ENCODE measurements around the gene TWF2. TPM values are rescaled to one million over a fixed set of nuclear protein-coding genes. Genes with fewer than 3 reads are reported as not detected.
"Not testable (repeated sequence)": the region's sequence is repeated elsewhere in the genome, so short reads cannot be mapped to it uniquely, and the experiment has no call there.

TWF2 gene
- total RNA-seq, 8 experiments from 2014 or later = 19.8 to 49.3 (median 30.3) TPM

- in situ Hi-C loops (cut with MboI; ENCODE audit: low pct_unique_long_range_greater_than_20kb in 2 of 9, low sequenced_read_pairs in 9 of 9, unreplicated experiment in 9 of 9); H3K4me3 ChIP-seq; H3K27ac ChIP-seq; ATAC-seq (replicated peaks in 6 of 8): not testable (repeated sequence)
- 87 to 100% (median 97%) methylated on average over 3 to 16 of the region's 18 CpGs; no CpG with 5 or more reads in 1 of the 10 experiments for WGBS, 10 experiments
- H3K4me1 ChIP-seq (replicated peaks in 1 of 2) = peaks cover 19% of the 10 kb centered on the region in 2 donors
Observed at GRCh38 chr3:52274781-52275180, 35.8 kb upstream of the TWF2 start.

GRCh38 chr3:52272831-52273230 is 33.9 kb upstream of the TWF2 start:
- Histone ChIP-seq H3K27ac (no peak overlapping the region), H3K4me3 (no peak overlapping the region), H3K4me1 (replicated peaks in 1 of 2) (peaks cover 11 to 12% of the 10 kb centered on the region in 2 donors)
- in situ Hi-C loops (cut with MboI; ENCODE audit: low pct_unique_long_range_greater_than_20kb in 2 of 9, low sequenced_read_pairs in 9 of 9, unreplicated experiment in 9 of 9) = no loop called here
- WGBS, 10 experiments = 80 to 100% (median 85%) methylated on average over 1 to 3 of the region's 3 CpGs; no CpG with 5 or more reads in 6 of the 10 experiments
- ATAC-seq (replicated peaks in 6 of 8) = no peak

DNA sequence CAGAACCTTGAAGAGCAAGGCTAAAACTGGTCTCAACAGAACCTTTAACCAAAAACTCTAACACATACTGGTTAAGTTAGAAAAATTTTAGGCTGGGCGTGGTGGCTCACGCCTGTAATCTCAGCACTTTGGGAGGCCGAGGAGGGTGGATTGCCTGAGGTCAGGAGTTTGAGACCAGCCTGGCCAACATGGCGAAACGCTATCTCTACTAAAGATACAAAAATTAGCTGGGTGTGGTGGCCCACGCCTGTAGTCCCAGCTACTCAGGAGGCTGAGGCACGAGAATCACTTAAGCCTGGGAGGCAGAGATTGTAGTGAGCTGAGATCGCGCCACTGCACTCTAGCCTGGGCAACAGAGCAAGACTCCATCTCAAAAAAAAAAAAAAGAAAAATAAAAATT is 33.2 kb upstream of the TWF2 start:
- in situ Hi-C loops (cut with MboI; ENCODE audit: low pct_unique_long_range_greater_than_20kb in 2 of 9, low sequenced_read_pairs in 9 of 9, unreplicated experiment in 9 of 9); H3K4me3 ChIP-seq; ATAC-seq (replicated peaks in 6 of 8); H3K27ac ChIP-seq: not testable (repeated sequence)
- H3K4me1 ChIP-seq (replicated peaks in 1 of 2) = peaks cover 11 to 12% of the 10 kb centered on the region in 2 donors
- 82 to 100% (median 98%) methylated on average over 1 to 6 of the region's 9 CpGs; no CpG with 5 or more reads in 2 of the 10 experiments for WGBS, 10 experiments

- peaks cover 0 to 11% of the 10 kb centered on the region in 2 donors for H3K4me1 ChIP-seq (replicated peaks in 1 of 2)
- no peak overlapping the region for H3K4me3 ChIP-seq
- no peak overlapping the region for H3K27ac ChIP-seq
- 41 to 97% (median 90%) methylated on average over 2 to 8 of the region's 9 CpGs; no CpG with 5 or more reads in 1 of the 10 experiments for WGBS, 10 experiments
- ATAC-seq (replicated peaks in 6 of 8) = no peak
- in situ Hi-C loops (cut with MboI; ENCODE audit: low pct_unique_long_range_greater_than_20kb in 2 of 9, low sequenced_read_pairs in 9 of 9, unreplicated experiment in 9 of 9) = no loop called here
Observed at GRCh38 chr3:52270252-52270754, 31.3 kb upstream of the TWF2 start.

GRCh38 chr3:52269776-52270175 is 30.8 kb upstream of the TWF2 start:
- Histone ChIP-seq H3K4me3 (no peak overlapping the region), H3K27ac (no peak overlapping the region), H3K4me1 (replicated peaks in 1 of 2) (peaks cover 0 to 11% of the 10 kb centered on the region in 2 donors)
- WGBS, 10 experiments = 24 to 100% (median 83%) methylated on average over 1 to 3 of the region's 3 CpGs
- no peak for ATAC-seq (replicated peaks in 6 of 8)
- in situ Hi-C loops (cut with MboI; ENCODE audit: low pct_unique_long_range_greater_than_20kb in 2 of 9, low sequenced_read_pairs in 9 of 9, unreplicated experiment in 9 of 9) = no loop called here

DNA sequence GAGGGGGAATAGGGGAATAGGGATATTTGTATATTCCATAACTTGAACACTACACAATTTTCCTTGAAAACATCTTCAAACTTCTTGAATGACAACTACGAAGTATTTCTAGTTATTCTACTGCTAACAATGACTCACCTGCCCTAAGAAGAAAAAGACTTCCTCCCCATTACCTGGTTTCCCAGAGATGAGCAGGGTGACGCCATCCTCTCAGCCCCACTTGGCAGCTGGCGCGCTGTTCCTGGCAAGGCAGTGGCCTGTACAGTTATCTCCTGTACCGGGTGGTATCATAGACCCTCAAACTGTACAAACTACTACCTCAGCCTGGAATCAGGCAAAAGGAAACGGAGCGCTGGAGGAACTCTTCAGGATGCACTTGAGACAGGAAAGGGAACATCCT is 29.1 kb upstream of the TWF2 start:
- H3K27ac ChIP-seq = no peak overlapping the region
- WGBS, 10 experiments = 89 to 100% (median 97%) methylated on average over 1 to 7 of the region's 7 CpGs; no CpG with 5 or more reads in 2 of the 10 experiments
- ATAC-seq (replicated peaks in 6 of 8) = no peak

DNA sequence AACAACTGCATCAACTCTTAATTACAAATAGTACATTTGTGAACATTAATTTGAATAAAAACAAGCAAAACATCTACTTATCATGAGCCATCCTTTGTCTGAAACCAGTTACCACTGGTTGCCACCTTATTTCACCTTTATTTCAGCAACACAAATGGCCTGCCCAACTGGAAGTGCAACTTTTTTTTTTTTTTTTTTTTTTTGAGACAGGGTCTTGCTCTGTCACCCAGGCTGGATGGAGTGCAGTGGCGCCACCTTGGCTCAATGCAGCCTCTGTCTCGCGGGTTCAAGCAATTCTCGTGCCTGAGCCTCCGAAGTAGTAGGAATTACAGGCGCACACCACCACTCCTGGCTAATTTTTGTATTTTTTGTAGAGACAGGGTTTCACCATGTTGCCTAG is 26.4 kb upstream of the TWF2 start:
- Histone ChIP-seq H3K27ac (no peak overlapping the region), H3K4me3 (no peak overlapping the region), H3K4me1 (replicated peaks in 1 of 2) (no peaks in the 10 kb centered on the region)
- ATAC-seq (replicated peaks in 6 of 8) = no peak
- WGBS, 10 experiments = 88 to 100% (median 100%) methylated on average over 1 to 6 of the region's 6 CpGs; no CpG with 5 or more reads in 3 of the 10 experiments
- in situ Hi-C loops (cut with MboI; ENCODE audit: low pct_unique_long_range_greater_than_20kb in 2 of 9, low sequenced_read_pairs in 9 of 9, unreplicated experiment in 9 of 9) = no loop called here

More for the DNA sequence above, 29.1 kb upstream of the TWF2 start:
- Histone ChIP-seq H3K4me3 (no peak overlapping the region), H3K4me1 (replicated peaks in 1 of 2) (peaks cover 0 to 11% of the 10 kb centered on the region in 2 donors)
- in situ Hi-C loops (cut with MboI; ENCODE audit: low pct_unique_long_range_greater_than_20kb in 2 of 9, low sequenced_read_pairs in 9 of 9, unreplicated experiment in 9 of 9) = no loop called here

DNA sequence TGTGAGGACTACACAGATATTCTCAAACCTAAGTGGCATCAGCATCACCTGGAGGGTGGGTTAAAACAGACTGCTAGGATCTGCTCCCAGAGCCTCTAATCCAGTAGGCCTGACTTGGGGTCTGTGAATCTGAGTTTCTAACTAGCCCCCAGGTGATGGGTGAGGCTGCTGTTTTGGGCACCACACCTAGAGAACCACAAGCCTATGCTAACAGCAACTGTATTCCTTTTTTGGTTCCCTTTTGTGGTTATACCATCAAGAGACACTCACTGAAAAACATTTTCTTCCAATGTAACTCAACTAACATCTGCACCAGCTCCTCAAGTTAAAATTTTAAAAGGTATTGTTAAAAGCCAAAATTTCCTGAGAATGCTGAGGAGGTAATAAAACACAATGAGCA is 23.5 kb upstream of the TWF2 start:
- H3K4me1 ChIP-seq (replicated peaks in 1 of 2) = no peaks in the 10 kb centered on the region
- in situ Hi-C loops (cut with MboI; ENCODE audit: low pct_unique_long_range_greater_than_20kb in 2 of 9, low sequenced_read_pairs in 9 of 9, unreplicated experiment in 9 of 9) = no loop called here
- ATAC-seq (replicated peaks in 6 of 8) = no peak
- no peak overlapping the region for H3K27ac ChIP-seq
- no peak overlapping the region for H3K4me3 ChIP-seq

DNA sequence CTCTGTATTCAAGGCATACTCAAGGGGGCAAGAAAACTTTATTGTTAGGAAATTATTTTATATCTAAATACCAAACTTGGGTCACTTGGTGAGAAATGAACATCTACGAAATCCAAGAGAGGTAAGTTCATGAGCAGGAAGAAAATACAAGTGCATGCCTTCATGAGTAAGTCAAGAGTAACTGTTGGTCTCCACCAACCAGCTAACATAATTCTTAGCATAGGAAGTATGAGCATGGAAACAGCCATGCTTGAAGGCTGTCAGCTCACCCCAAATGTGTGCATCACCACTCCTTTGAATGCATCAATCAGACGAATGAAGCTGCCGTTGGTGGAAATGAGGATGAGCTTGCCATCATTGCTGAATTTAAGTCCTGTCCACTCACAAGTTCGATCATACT is 20.5 kb upstream of the TWF2 start:
- no peak overlapping the region for H3K4me3 ChIP-seq
- in situ Hi-C loops (cut with MboI; ENCODE audit: low pct_unique_long_range_greater_than_20kb in 2 of 9, low sequenced_read_pairs in 9 of 9, unreplicated experiment in 9 of 9) = no loop called here
- WGBS, 10 experiments = 71 to 100% (median 88%) methylated on average over 1 to 4 of the region's 4 CpGs; no CpG with 5 or more reads in 1 of the 10 experiments
- H3K4me1 ChIP-seq (replicated peaks in 1 of 2) = no peaks in the 10 kb centered on the region
- ATAC-seq (replicated peaks in 6 of 8) = no peak
- H3K27ac ChIP-seq = no peak overlapping the region

GRCh38 chr3:52259035-52259434 is 20.1 kb upstream of the TWF2 start:
- H3K4me1 ChIP-seq (replicated peaks in 1 of 2) = no peaks in the 10 kb centered on the region
- in situ Hi-C loops (cut with MboI; ENCODE audit: low pct_unique_long_range_greater_than_20kb in 2 of 9, low sequenced_read_pairs in 9 of 9, unreplicated experiment in 9 of 9) = no loop called here
- H3K27ac ChIP-seq = no peak overlapping the region
- ATAC-seq (replicated peaks in 6 of 8) = no peak
- no peak overlapping the region for H3K4me3 ChIP-seq
- WGBS, 10 experiments = 0 to 100% (median 71%) methylated on average over 1 of the region's 1 CpG; no CpG with 5 or more reads in 5 of the 10 experiments

- no peak for ATAC-seq (replicated peaks in 6 of 8)
- in situ Hi-C loops (cut with MboI; ENCODE audit: low pct_unique_long_range_greater_than_20kb in 2 of 9, low sequenced_read_pairs in 9 of 9, unreplicated experiment in 9 of 9) = no loop called here
- Histone ChIP-seq H3K27ac (no peak overlapping the region), H3K4me1 (replicated peaks in 1 of 2) (no peaks in the 10 kb centered on the region), H3K4me3 (no peak overlapping the region)
- WGBS, 10 experiments = 57 to 100% (median 100%) methylated on average over 1 to 4 of the region's 4 CpGs
Observed at GRCh38 chr3:52257911-52258310, 19.0 kb upstream of the TWF2 start.

DNA sequence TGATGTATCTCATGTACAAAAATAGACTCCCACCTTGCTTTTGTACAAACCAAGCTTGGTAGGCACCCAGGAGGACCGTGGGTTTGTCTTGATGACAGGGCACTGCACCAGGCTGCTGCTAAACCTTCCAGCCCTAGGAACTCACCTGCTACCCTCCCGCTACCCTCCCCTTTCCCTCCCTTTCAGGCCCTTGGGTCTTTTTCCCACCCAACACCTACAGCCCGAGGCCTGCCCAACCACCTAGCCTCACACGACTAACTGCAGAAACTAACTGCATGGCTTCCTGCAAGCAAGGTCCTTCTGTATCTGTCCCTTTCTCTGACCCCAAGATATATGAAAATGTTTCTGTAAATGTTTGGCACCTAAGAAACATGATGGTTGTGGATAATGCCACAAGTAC is 17.7 kb upstream of the TWF2 start:
- no peak overlapping the region for H3K27ac ChIP-seq
- no peak overlapping the region for H3K4me3 ChIP-seq
- ATAC-seq (replicated peaks in 6 of 8) = no peak
- in situ Hi-C loops (cut with MboI; ENCODE audit: low pct_unique_long_range_greater_than_20kb in 2 of 9, low sequenced_read_pairs in 9 of 9, unreplicated experiment in 9 of 9) = no loop called here
- no peaks in the 10 kb centered on the region for H3K4me1 ChIP-seq (replicated peaks in 1 of 2)
- WGBS, 10 experiments = no CpG with 5 or more reads among the region's 4 CpGs

DNA sequence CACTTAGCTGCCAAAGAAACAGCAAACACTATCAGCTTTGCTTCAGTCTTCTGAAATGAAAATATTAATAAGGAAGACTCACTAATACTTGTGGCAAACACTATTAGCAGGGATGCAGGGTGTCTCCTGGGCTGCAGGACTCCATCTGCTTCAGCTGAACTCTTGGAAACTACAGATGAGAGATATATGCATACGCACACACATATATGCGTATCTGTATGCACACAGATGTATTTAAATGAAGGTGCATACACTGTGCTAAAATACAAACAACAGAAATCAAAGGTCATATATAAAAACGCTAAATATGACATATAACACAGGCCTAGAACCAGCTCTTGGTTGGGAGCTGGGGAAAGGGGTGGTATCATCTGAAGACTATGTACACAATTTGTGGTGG is 17.2 kb upstream of the TWF2 start:
- peak in 4 of 8 experiments; percentile 32 to 90 (median 68) for ATAC-seq (replicated peaks in 6 of 8)
- in situ Hi-C loops (cut with MboI; ENCODE audit: low pct_unique_long_range_greater_than_20kb in 2 of 9, low sequenced_read_pairs in 9 of 9, unreplicated experiment in 9 of 9) = no loop called here

GRCh38 chr3:52254608-52255007 is 15.7 kb upstream of the TWF2 start:
- no peak for ATAC-seq (replicated peaks in 6 of 8)
- in situ Hi-C loops (cut with MboI; ENCODE audit: low pct_unique_long_range_greater_than_20kb in 2 of 9, low sequenced_read_pairs in 9 of 9, unreplicated experiment in 9 of 9) = no loop called here
- no peak overlapping the region for H3K27ac ChIP-seq
- H3K4me3 ChIP-seq = no peak overlapping the region
- H3K4me1 ChIP-seq (replicated peaks in 1 of 2) = no peaks in the 10 kb centered on the region
- 30 to 93% (median 80%) methylated on average over 1 to 5 of the region's 9 CpGs; no CpG with 5 or more reads in 4 of the 10 experiments for WGBS, 10 experiments

More for the DNA sequence above, 17.2 kb upstream of the TWF2 start:
- H3K4me1 ChIP-seq (replicated peaks in 1 of 2) = no peaks in the 10 kb centered on the region
- no peak overlapping the region for H3K4me3 ChIP-seq
- WGBS, 10 experiments = 13 to 100% (median 53%) methylated on average over 1 to 3 of the region's 3 CpGs; no CpG with 5 or more reads in 4 of the 10 experiments
- H3K27ac ChIP-seq = no peak overlapping the region

Measured in motor neuron (in vitro differentiated cells).